Urinary bladder (tissue), 4 donors: ENCODE results near the gene C19orf25. TPM values are rescaled to one million over a fixed set of nuclear protein-coding genes. Genes with fewer than 3 reads are reported as not detected.
A peak's percentile ranks its signal among the peaks of the same experiment; 100 is the strongest.

Source experiments
- DNase-seq: peaks from one replicate; pipeline ENCODE4 v3.0.0-alpha.2; 2015; ENCODE audit errors: extremely low spot score
- H3K27ac ChIP-seq: one replicate; pipeline ENCODE4 v1.5.1; 2013; ENCODE audit warnings: low read depth, mild to moderate bottlenecking, moderate library complexity
- H3K36me3 ChIP-seq: one replicate; pipeline ENCODE4 v1.6.1; 2013; ENCODE audit warnings: mild to moderate bottlenecking, moderate library complexity; ENCODE audit not compliant: insufficient read depth
- H3K4me1 ChIP-seq: one replicate; pipeline ENCODE4 v1.6.1; 2013; ENCODE audit warnings: mild to moderate bottlenecking, moderate library complexity; ENCODE audit not compliant: insufficient read depth
- H3K4me3 ChIP-seq: one replicate; pipeline ENCODE4 v1.5.1; 2013; ENCODE audit warnings: low read depth, low read length
- WGBS: extraction: QIAGEN DNeasy Blood & Tissue Kit; methylation state at CpG from one replicate; pipeline ENCODE4 v1.1.7; 2013; 5-methylcytosine and 5-hydroxymethylcytosine counted together
- polyA plus RNA-seq: library from polyadenylated mRNA; stranded (reverse); fragments of 200-250 nt; gene quantifications from one replicate; pipeline ENCODE4 v1.2.3, GENCODE V29; 2013
- total RNA-seq: library from RNA; depleted of rRNA; stranded (reverse); fragments of >200 nt; gene quantifications from one replicate; pipeline ENCODE4 v1.2.3, GENCODE V29; 2014
- donor health status: healthy with polysubstance abuse.
- donor health status: healthy.

C19orf25 gene
- total and polyA plus RNA-seq, 2 donors = 15.0 to 40.5 TPM

- peaks cover 3% of the 10 kb centered on the region for H3K4me1 ChIP-seq
- DNase-seq = no peak
- 43% methylated on average over 44 of the region's 44 CpGs for WGBS
- H3K36me3 ChIP-seq = no peaks in the 10 kb centered on the region
- H3K4me3 ChIP-seq = no peak overlapping the region
- H3K27ac ChIP-seq = no peak overlapping the region
Measured at GRCh38 chr19:1472231-1473084, 6.6 kb downstream of the C19orf25 start.

GRCh38 chr19:1471515-1472160 is 7.4 kb downstream of the C19orf25 start:
- WGBS = 23% methylated on average over 24 of the region's 24 CpGs
- H3K4me1 ChIP-seq = peaks cover 8% of the 10 kb centered on the region
- no peak overlapping the region for H3K4me3 ChIP-seq

GRCh38 chr19:1471010-1471514 is 8.0 kb downstream of the C19orf25 start:
- Histone ChIP-seq H3K27ac (no peak overlapping the region), H3K36me3 (no peaks in the 10 kb centered on the region), H3K4me1 (peaks cover 10% of the 10 kb centered on the region), H3K4me3 (peak overlapping the region; percentile 44)
- no peak for DNase-seq
- 4% methylated on average over 27 of the region's 28 CpGs for WGBS

More at GRCh38 chr19:1471515-1472160, 7.4 kb downstream of the C19orf25 start:
- Histone ChIP-seq H3K27ac (no peak overlapping the region), H3K36me3 (no peaks in the 10 kb centered on the region)
- no peak for DNase-seq

GRCh38 chr19:1470305-1471009 is 8.6 kb downstream of the C19orf25 start:
- Histone ChIP-seq H3K27ac (no peak overlapping the region), H3K4me3 (peak overlapping the region; percentile 44), H3K4me1 (peaks cover 11% of the 10 kb centered on the region), H3K36me3 (no peaks in the 10 kb centered on the region)
- DNase-seq = no peak
- WGBS = 1% methylated on average over 67 of the region's 67 CpGs

GRCh38 chr19:1470055-1470304 is 9.0 kb downstream of the C19orf25 start:
- Histone ChIP-seq H3K36me3 (no peaks in the 10 kb centered on the region), H3K4me3 (peak overlapping the region; percentile 44), H3K27ac (no peak overlapping the region), H3K4me1 (peaks cover 11% of the 10 kb centered on the region)
- 5% methylated on average over 22 of the region's 22 CpGs for WGBS
- no peak for DNase-seq

- H3K4me3 ChIP-seq = peak overlapping the region; percentile 39
- H3K4me1 ChIP-seq = peaks cover 11% of the 10 kb centered on the region
- no peak overlapping the region for H3K27ac ChIP-seq
- H3K36me3 ChIP-seq = no peaks in the 10 kb centered on the region
- WGBS = 2% methylated on average over 117 of the region's 117 CpGs
- DNase-seq = no peak
Measured at GRCh38 chr19:1469255-1470054, 9.6 kb downstream of the C19orf25 start.

- peaks cover 11% of the 10 kb centered on the region for H3K4me1 ChIP-seq
- H3K36me3 ChIP-seq = no peaks in the 10 kb centered on the region
- no peak overlapping the region for H3K27ac ChIP-seq
- WGBS = 2% methylated on average over 47 of the region's 47 CpGs
- peak overlapping the region; percentile 39 for H3K4me3 ChIP-seq
- no peak for DNase-seq
Measured at GRCh38 chr19:1468821-1469254, 10.2 kb downstream of the C19orf25 start.

GRCh38 chr19:1468274-1468820 is 10.7 kb downstream of the C19orf25 start:
- H3K36me3 ChIP-seq = no peaks in the 10 kb centered on the region
- H3K27ac ChIP-seq = no peak overlapping the region
- no peak overlapping the region for H3K4me3 ChIP-seq
- peaks cover 11% of the 10 kb centered on the region for H3K4me1 ChIP-seq
- 7% methylated on average over 49 of the region's 49 CpGs for WGBS
- DNase-seq = no peak

GRCh38 chr19:1467490-1468273 is 11.3 kb downstream of the C19orf25 start:
- peaks cover 11% of the 10 kb centered on the region for H3K4me1 ChIP-seq
- H3K36me3 ChIP-seq = no peaks in the 10 kb centered on the region
- no peak overlapping the region for H3K4me3 ChIP-seq
- no peak for DNase-seq
- no peak overlapping the region for H3K27ac ChIP-seq
- 5% methylated on average over 92 of the region's 92 CpGs for WGBS

- 4% methylated on average over 36 of the region's 36 CpGs for WGBS
- no peak for DNase-seq
- Histone ChIP-seq H3K4me1 (peaks cover 11% of the 10 kb centered on the region), H3K36me3 (no peaks in the 10 kb centered on the region), H3K27ac (no peak overlapping the region), H3K4me3 (no peak overlapping the region)
Measured at GRCh38 chr19:1467215-1467489, 11.9 kb downstream of the C19orf25 start.

- H3K4me3 ChIP-seq = no peak overlapping the region
- H3K36me3 ChIP-seq = no peaks in the 10 kb centered on the region
- no peak for DNase-seq
- 31% methylated on average over 70 of the region's 70 CpGs for WGBS
- H3K27ac ChIP-seq = no peak overlapping the region
- H3K4me1 ChIP-seq = peaks cover 11% of the 10 kb centered on the region
Measured at GRCh38 chr19:1466461-1467214, 12.4 kb downstream of the C19orf25 start.

GRCh38 chr19:1466018-1466460 is 13.0 kb downstream of the C19orf25 start:
- Histone ChIP-seq H3K4me1 (peaks cover 11% of the 10 kb centered on the region), H3K36me3 (no peaks in the 10 kb centered on the region), H3K4me3 (no peak overlapping the region), H3K27ac (no peak overlapping the region)
- DNase-seq = no peak
- 51% methylated on average over 41 of the region's 41 CpGs for WGBS
